SK-N-MC (cell line): ENCODE results near the gene KCTD5.

Experiments used
- EZH2 ChIP-seq: fragments of 200-600 bp; sonication (generic); IDR thresholded peaks from one replicate; pipeline ENCODE4 v1.6.1; 2017; ENCODE audit warnings: antibody characterized with exemption
- POLR2AphosphoS5 ChIP-seq: IDR thresholded peaks from 2 replicates; pipeline ENCODE4 v1.6.1; 2012; ENCODE audit warnings: mild to moderate bottlenecking, low read depth, low read length, borderline replicate concordance

- TF ChIP-seq EZH2 (no peak), POLR2AphosphoS5 (peak; percentile 72)
Measured at GRCh38 chr16:2752035-2752849, 69.9 kb downstream of the KCTD5 start, which contains the start of gene SRRM2.
